ENCODE data around the gene PNPLA1. TPM values are rescaled to one million over a fixed set of nuclear protein-coding genes. Genes with fewer than 3 reads are reported as not detected.

Gene PNPLA1
- total RNA-seq, 1 donor, result under 0.01 TPM

GRCh38 chr6:36292170-36292569, 22.3 kb downstream of the PNPLA1 start:
- Histone ChIP-seq H2AFZ (ENCODE audit: low read length) (no peak overlapping the region), H3K4me3 (ENCODE audit: insufficient read depth, low read length) (no peak overlapping the region), H3K4me2 (ENCODE audit: insufficient read depth, low read length) (no peak overlapping the region), H3K36me3 (ENCODE audit: insufficient read depth, low read length) (no peaks in the 10 kb centered on the region), H4K20me1 (ENCODE audit: insufficient read depth, low read length) (no peaks in the 10 kb centered on the region), H3K27me3 (ENCODE audit: insufficient read depth, low read length) (peaks cover 5% of the 10 kb centered on the region), H3K79me2 (ENCODE audit: insufficient read depth, low read length) (no peaks in the 10 kb centered on the region), H3K9me3 (ENCODE audit: low read depth, low read length) (no peaks in the 10 kb centered on the region), H3K4me1 (ENCODE audit: insufficient read depth, low read length) (peaks cover 13% of the 10 kb centered on the region), H3K27ac (ENCODE audit: low read depth, low read length) (no peak overlapping the region)
- TF ChIP-seq, protein P1, sequence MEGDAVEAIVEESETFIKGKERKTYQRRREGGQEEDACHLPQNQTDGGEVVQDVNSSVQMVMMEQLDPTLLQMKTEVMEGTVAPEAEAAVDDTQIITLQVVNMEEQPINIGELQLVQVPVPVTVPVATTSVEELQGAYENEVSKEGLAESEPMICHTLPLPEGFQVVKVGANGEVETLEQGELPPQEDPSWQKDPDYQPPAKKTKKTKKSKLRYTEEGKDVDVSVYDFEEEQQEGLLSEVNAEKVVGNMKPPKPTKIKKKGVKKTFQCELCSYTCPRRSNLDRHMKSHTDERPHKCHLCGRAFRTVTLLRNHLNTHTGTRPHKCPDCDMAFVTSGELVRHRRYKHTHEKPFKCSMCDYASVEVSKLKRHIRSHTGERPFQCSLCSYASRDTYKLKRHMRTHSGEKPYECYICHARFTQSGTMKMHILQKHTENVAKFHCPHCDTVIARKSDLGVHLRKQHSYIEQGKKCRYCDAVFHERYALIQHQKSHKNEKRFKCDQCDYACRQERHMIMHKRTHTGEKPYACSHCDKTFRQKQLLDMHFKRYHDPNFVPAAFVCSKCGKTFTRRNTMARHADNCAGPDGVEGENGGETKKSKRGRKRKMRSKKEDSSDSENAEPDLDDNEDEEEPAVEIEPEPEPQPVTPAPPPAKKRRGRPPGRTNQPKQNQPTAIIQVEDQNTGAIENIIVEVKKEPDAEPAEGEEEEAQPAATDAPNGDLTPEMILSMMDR (IDR thresholded peaks at IDR 0.05; ENCODE audit: extremely low read depth, low read depth, low read length), result no peak
- no peak for DNase-seq (ENCODE audit: insufficient read length, low spot score, missing footprints)

DNA sequence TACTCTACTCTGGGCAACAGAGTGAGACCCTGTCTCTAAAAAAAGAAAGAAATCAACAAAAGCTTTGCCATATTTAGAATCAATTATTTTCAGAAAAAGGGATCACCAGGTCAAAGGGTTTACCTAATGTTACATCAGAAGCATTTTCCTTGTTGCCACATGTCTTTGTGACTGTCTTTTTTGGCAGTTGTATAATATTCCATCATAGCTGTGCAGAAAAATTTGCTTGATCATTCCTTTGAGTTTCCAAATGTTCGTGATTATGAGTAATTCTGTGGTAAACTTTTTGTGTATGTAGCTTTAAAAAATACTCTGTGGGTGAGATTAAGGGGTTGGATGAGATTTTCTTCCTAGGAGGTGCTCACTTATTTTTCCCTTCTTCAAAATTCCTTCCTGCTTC, 26.4 kb downstream of the PNPLA1 start:
- TF ChIP-seq, protein P1 (IDR thresholded peaks at IDR 0.05; ENCODE audit: extremely low read depth, low read depth, low read length), result no peak
- Histone ChIP-seq H3K36me3 (ENCODE audit: insufficient read depth, low read length) (no peaks in the 10 kb centered on the region), H4K20me1 (ENCODE audit: insufficient read depth, low read length) (no peaks in the 10 kb centered on the region), H3K4me1 (ENCODE audit: insufficient read depth, low read length) (peaks cover 8% of the 10 kb centered on the region), H3K27ac (ENCODE audit: low read depth, low read length) (peak overlapping the region; percentile 23), H3K79me2 (ENCODE audit: insufficient read depth, low read length) (no peaks in the 10 kb centered on the region), H3K9me3 (ENCODE audit: low read depth, low read length) (no peaks in the 10 kb centered on the region), H3K4me3 (ENCODE audit: insufficient read depth, low read length) (no peak overlapping the region), H2AFZ (ENCODE audit: low read length) (no peak overlapping the region), H3K4me2 (ENCODE audit: insufficient read depth, low read length) (peak overlapping the region; percentile 49), H3K27me3 (ENCODE audit: insufficient read depth, low read length) (peaks cover 9% of the 10 kb centered on the region)
- DNase-seq (ENCODE audit: insufficient read length, low spot score, missing footprints), result peak; percentile 88

DNA sequence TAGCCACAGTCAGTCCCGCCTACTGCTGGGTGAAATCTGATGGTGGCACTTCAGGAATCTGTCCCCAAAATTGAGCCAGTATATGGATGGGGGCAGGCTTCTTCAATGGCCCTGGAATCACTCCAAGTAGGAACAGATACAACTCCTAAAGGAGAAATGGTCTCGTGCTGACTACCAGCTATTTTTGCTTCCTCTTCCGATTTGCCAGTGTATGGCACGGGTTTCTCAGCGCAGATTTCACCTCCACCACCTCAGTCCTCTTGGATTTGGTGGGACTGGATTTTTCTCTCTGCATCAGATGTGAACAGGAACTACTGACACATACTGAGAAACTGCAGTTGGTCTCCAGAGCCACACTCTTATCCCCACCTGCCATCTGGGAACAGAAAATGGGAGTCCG, 27.2 kb downstream of the PNPLA1 start:
- H3K27ac ChIP-seq (ENCODE audit: low read depth, low read length), result no peak overlapping the region
- H4K20me1 ChIP-seq (ENCODE audit: insufficient read depth, low read length), result no peaks in the 10 kb centered on the region
- TF ChIP-seq, protein P1 (IDR thresholded peaks at IDR 0.05; ENCODE audit: extremely low read depth, low read depth, low read length), result no peak
- H3K27me3 ChIP-seq (ENCODE audit: insufficient read depth, low read length), result peaks cover 9% of the 10 kb centered on the region
- H3K4me1 ChIP-seq (ENCODE audit: insufficient read depth, low read length), result peaks cover 14% of the 10 kb centered on the region
- no peak overlapping the region for H3K4me2 ChIP-seq (ENCODE audit: insufficient read depth, low read length)
- H3K36me3 ChIP-seq (ENCODE audit: insufficient read depth, low read length), result no peaks in the 10 kb centered on the region
- no peak overlapping the region for H2AFZ ChIP-seq (ENCODE audit: low read length)
- H3K79me2 ChIP-seq (ENCODE audit: insufficient read depth, low read length), result no peaks in the 10 kb centered on the region
- H3K9me3 ChIP-seq (ENCODE audit: low read depth, low read length), result no peaks in the 10 kb centered on the region
- no peak overlapping the region for H3K4me3 ChIP-seq (ENCODE audit: insufficient read depth, low read length)
- DNase-seq (ENCODE audit: insufficient read length, low spot score, missing footprints), result no peak

GRCh38 chr6:36297511-36297910, 27.7 kb downstream of the PNPLA1 start:
- Histone ChIP-seq H3K36me3 (ENCODE audit: insufficient read depth, low read length) (no peaks in the 10 kb centered on the region), H3K27ac (ENCODE audit: low read depth, low read length) (no peak overlapping the region), H4K20me1 (ENCODE audit: insufficient read depth, low read length) (no peaks in the 10 kb centered on the region), H2AFZ (ENCODE audit: low read length) (no peak overlapping the region), H3K4me3 (ENCODE audit: insufficient read depth, low read length) (no peak overlapping the region), H3K4me2 (ENCODE audit: insufficient read depth, low read length) (no peak overlapping the region), H3K79me2 (ENCODE audit: insufficient read depth, low read length) (no peaks in the 10 kb centered on the region), H3K27me3 (ENCODE audit: insufficient read depth, low read length) (peaks cover 9% of the 10 kb centered on the region), H3K4me1 (ENCODE audit: insufficient read depth, low read length) (peaks cover 14% of the 10 kb centered on the region), H3K9me3 (ENCODE audit: low read depth, low read length) (no peaks in the 10 kb centered on the region)
- TF ChIP-seq, protein P1 (IDR thresholded peaks at IDR 0.05; ENCODE audit: extremely low read depth, low read depth, low read length), result no peak
- DNase-seq (ENCODE audit: insufficient read length, low spot score, missing footprints), result no peak
